ENCODE measurements around the gene CYGB. TPM values are rescaled to one million over a fixed set of nuclear protein-coding genes. Genes with fewer than 3 reads are reported as not detected.
"Not testable (repeated sequence)": the region's sequence is repeated elsewhere in the genome, so short reads cannot be mapped to it uniquely, and the experiment has no call there.

CYGB gene
- total RNA-seq, 4 donors from 2014 or later, result 5.8 to 81.7 (median 11.1) TPM

DNA sequence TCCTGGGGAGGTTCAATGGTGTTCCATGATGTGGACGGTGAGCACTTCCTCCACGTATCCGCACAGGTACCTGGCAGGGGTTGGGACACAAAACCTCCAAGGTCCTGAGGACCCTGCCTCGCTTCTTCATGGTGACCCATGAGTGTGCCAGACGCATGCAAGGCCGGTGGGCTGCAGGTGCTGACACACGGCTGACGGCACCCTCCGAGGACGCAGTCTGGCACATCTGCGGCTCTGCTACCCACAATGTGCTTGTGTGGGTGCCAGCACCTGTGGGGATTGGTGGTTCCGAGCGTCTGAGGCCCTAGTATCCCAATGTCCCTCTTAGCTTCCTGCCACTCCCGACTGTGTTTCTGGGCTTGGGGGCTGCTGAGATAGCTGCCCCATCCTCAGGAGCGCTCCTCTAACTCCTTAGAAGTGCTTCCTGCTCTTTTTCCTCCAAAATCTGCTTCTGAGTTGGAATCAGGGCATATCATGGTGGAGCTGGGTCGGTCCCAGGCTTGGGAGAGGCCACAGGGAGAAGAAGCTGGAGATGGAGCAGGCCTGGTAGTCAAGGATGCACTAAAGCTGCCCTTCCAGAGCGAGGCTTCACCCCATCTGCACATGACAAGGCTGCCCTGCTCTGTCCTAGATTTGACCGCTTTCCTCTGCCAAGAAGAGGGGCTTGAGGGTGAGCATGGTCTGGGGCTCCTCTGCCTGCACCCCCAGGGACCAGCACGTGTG lies 1.6 kb downstream of the CYGB start:
- H3K9me3 ChIP-seq, result no peaks in the 10 kb centered on the region
- H3K27me3 ChIP-seq, result peaks cover 0 to 16% of the 10 kb centered on the region in 2 donors
- H3K27ac ChIP-seq, result peak overlapping the region in 3 of 4 donors; percentile 17 to 84 (median 81)
- peak in 1 of 3 donors; percentile 44 for DNase-seq
- TF ChIP-seq POLR2A (IDR thresholded peaks at IDR 0.05), result no peak
- TF ChIP-seq, protein P1, sequence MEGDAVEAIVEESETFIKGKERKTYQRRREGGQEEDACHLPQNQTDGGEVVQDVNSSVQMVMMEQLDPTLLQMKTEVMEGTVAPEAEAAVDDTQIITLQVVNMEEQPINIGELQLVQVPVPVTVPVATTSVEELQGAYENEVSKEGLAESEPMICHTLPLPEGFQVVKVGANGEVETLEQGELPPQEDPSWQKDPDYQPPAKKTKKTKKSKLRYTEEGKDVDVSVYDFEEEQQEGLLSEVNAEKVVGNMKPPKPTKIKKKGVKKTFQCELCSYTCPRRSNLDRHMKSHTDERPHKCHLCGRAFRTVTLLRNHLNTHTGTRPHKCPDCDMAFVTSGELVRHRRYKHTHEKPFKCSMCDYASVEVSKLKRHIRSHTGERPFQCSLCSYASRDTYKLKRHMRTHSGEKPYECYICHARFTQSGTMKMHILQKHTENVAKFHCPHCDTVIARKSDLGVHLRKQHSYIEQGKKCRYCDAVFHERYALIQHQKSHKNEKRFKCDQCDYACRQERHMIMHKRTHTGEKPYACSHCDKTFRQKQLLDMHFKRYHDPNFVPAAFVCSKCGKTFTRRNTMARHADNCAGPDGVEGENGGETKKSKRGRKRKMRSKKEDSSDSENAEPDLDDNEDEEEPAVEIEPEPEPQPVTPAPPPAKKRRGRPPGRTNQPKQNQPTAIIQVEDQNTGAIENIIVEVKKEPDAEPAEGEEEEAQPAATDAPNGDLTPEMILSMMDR (IDR thresholded peaks at IDR 0.05), result no peak
- peak overlapping the region in 1 of 4 donors; percentile 54 for H3K4me3 ChIP-seq
- no peaks in the 10 kb centered on the region for H3K36me3 ChIP-seq
- H3K4me1 ChIP-seq, result peaks cover 0 to 31% (median 7%) of the 10 kb centered on the region in 4 donors

DNA sequence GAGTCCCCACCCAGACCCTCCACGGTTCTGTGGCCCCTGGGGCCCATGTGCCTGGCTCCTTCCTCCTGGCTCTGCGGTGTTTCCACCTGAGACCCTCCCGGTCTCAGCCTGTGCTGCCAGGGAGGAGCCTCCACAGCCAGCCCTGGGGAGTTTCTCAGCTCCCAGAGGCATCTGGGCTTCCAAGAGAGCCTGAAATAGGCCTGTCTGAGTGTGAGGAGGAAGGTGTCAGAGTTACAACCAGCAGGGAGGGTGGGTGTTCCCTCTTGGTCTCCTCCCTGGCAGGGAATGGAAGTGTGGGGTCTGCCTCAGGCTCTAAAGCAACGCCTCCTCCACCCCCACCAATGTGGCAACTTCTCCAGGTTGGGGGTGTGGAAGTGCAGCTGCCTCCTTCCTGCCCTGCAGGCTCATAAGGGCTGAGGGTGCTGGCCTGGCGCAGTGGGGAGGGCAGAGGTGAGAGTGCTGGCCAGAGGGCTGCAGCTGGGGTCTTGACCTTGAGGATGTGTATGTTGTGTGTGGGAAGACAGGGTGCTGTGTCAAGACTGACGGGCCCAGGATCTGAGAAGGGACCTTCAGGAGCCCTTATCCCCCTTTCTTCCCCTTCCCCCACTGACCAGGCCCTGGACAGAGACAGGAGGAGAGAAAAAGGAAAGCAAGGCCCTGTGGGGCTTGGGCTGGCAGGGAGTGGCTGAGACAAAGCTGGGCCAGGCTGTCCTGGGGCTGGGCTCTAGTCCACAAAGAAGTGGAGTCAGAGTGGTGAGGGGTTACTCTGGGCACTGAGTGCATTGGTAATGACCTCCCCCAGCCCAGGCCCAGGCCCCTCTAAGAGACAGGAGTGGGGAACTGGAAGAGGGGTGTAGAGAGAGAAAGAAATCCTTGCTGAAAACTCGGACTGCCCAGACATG lies 2.4 kb downstream of the CYGB start:
- DNase-seq, result no peak
- no peaks in the 10 kb centered on the region for H3K9me3 ChIP-seq
- peak overlapping the region in 3 of 4 donors; percentile 32 to 84 (median 81) for H3K27ac ChIP-seq
- peaks cover 0 to 16% of the 10 kb centered on the region in 2 donors for H3K27me3 ChIP-seq
- no peak for TF ChIP-seq POLR2A (IDR thresholded peaks at IDR 0.05)
- TF ChIP-seq, protein P1 (IDR thresholded peaks at IDR 0.05), result no peak
- no peaks in the 10 kb centered on the region for H3K36me3 ChIP-seq
- peak overlapping the region in 1 of 4 donors; percentile 54 for H3K4me3 ChIP-seq
- H3K4me1 ChIP-seq, result peaks cover 0 to 34% (median 16%) of the 10 kb centered on the region in 4 donors

DNA sequence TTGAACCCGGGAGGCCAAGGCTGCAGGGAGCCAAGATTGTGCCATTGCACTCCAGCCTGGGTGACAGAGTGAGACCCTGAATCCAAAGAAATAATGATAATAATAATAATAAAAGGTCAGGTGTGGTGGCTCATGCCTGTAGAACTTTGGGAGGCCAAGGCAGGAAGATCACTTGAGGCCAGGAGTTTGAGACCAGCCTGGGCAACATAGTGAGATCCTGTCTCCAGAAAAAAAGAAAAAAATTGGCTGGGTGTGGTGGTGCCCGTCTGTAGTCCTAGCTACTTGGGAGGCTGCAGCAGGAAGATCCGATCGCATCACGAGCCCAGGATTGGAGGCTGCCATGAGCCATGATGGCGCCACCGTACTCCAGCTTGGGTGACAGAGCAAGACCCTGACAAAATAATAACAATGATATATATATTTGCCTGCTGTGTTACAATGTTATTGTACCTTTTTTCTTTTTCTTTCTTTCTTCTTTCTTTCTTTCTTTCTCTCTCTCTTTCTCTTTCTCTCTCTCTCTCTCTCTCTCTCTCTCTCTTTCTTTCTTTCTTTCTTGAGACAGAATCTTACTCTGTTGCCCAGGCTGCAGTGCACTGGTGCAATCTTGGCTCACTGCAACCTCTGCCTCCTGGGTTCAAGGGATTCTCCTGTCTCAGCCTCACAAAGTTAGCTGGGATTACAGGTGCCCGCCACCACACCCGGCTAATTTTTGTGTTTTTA lies 3.7 kb downstream of the CYGB start:
- DNase-seq, H3K4me3 ChIP-seq, H3K36me3 ChIP-seq, H3K9me3 ChIP-seq: not testable (repeated sequence)
- H3K27ac ChIP-seq, result peak overlapping the region in 1 of 4 donors; percentile 84
- H3K27me3 ChIP-seq, result peaks cover 0 to 16% of the 10 kb centered on the region in 2 donors
- peaks cover 0 to 42% (median 27%) of the 10 kb centered on the region in 4 donors for H3K4me1 ChIP-seq

DNA sequence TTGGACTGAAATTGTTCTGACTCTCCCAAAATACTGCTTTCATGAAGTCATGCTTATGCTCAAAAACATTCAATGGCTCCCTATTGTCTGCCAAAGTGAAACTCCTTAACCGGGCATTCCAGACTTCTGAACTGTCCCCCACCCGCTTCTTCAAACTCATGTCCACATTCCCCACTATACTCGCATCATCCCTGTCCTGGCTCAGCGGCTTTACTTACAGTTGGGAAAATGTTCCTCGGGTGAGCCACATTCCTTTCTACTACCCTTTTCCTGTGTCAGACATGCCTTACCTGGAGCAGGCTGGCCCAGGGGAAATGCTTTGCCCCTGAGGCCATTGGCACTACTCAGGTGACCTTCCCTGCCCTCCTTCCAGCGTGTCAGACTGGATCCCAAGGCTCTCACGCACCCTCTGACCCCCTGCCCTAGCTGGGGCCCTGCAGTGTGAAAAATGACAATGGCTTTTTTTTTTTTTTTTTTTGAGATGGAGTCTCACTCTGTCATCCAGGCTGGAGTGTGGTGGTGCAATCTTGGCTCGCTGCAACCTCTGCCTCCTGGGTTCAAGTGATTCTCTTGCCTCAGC lies 5.3 kb downstream of the CYGB start:
- Histone ChIP-seq H3K4me1 (peaks cover 0 to 42% (median 24%) of the 10 kb centered on the region in 4 donors), H3K27ac (peak overlapping the region; percentile 17 to 99 (median 84))

DNA sequence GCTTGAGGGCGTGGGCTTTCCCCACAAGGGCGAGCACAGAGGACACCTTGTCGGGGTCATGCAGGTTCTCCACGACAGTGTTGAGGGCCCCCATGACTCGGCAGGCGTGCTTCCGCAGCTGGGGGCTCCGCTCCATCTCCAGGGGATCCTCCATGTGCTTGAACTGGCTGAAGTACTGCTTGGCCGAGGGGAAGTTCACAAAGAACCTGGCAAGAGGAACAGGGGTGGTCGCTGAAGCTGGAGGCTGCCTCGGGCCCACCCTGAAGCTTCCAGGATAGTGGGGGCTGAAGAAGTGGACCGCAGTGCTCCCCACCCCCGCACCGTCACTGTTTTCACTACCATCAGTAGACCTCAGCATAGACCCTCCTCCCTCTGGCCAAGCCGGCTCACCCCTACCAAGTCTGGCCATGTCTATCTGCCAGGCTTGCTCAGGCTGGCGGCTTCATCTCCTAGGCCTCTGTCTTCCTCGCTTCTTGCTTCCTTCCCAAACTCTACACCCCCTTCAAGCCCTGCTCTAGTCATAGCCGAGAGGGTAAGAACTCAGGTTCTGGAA lies 5.9 kb downstream of the CYGB start:
- H3K27ac ChIP-seq, result peak overlapping the region; percentile 82 to 99 (median 89)
- H3K4me3 ChIP-seq, result no peak overlapping the region
- H3K4me1 ChIP-seq, result peaks cover 0 to 43% (median 25%) of the 10 kb centered on the region in 4 donors
- no peak for DNase-seq
- no peaks in the 10 kb centered on the region for H3K9me3 ChIP-seq
- H3K27me3 ChIP-seq, result no peaks in the 10 kb centered on the region
- H3K36me3 ChIP-seq, result no peaks in the 10 kb centered on the region
- TF ChIP-seq, protein P1 (IDR thresholded peaks at IDR 0.05), result no peak
- no peak for TF ChIP-seq POLR2A (IDR thresholded peaks at IDR 0.05)

More for the DNA sequence above, 5.3 kb downstream of the CYGB start:
- H3K4me3 ChIP-seq, result no peak overlapping the region
- DNase-seq, result no peak
- TF ChIP-seq POLR2A (IDR thresholded peaks at IDR 0.05), result no peak
- TF ChIP-seq, protein P1 (IDR thresholded peaks at IDR 0.05), result no peak
- H3K27me3 ChIP-seq, result peaks cover 0 to 2% of the 10 kb centered on the region in 2 donors
- no peaks in the 10 kb centered on the region for H3K36me3 ChIP-seq
- no peaks in the 10 kb centered on the region for H3K9me3 ChIP-seq
